ENCODE results near the gene PCDHB1. TPM values are rescaled to one million over a fixed set of nuclear protein-coding genes. Genes with fewer than 3 reads are reported as not detected.

PCDHB1 gene, protein sequence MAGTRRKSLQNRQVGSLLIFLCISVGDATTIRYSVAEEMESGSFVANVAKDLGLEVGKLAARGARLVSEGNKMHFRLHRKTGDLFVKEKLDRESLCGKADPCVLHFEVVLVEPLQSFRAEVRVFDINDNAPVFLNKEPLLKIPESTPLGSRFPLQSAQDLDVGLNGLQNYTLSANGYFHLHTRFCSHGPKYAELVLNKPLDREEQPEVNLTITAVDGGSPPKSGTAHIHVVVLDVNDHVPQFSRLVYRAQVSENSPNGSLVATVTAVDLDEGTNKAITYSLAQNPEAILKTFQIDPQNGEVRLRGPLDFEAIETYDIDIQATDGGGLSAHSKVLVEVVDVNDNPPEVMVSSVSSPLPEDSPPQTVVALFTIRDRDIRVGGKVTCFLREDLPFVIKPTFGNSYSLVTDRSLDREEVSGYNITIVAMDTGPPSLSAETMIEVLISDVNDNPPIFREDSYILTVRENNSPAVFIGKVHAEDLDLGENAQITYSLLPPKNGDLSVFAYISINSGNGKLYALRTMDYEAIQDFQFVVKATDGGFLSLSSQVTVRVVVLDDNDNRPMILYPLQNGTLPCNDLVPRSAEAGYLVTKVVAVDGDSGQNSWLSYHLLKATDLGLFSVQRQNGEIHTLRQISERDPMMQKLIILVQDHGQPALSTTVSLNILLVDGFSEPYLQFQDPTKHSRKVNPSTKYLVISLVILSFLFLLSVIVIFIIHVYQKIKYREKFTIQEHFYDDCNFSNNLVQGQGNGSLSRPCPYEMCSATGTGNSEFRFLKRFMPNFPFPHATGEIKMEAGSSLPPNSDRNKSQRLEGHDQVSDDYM
- not detected in 2 replicates for total RNA-seq (2014; rRNA removed; shearing (Covaris generic))

DNA sequence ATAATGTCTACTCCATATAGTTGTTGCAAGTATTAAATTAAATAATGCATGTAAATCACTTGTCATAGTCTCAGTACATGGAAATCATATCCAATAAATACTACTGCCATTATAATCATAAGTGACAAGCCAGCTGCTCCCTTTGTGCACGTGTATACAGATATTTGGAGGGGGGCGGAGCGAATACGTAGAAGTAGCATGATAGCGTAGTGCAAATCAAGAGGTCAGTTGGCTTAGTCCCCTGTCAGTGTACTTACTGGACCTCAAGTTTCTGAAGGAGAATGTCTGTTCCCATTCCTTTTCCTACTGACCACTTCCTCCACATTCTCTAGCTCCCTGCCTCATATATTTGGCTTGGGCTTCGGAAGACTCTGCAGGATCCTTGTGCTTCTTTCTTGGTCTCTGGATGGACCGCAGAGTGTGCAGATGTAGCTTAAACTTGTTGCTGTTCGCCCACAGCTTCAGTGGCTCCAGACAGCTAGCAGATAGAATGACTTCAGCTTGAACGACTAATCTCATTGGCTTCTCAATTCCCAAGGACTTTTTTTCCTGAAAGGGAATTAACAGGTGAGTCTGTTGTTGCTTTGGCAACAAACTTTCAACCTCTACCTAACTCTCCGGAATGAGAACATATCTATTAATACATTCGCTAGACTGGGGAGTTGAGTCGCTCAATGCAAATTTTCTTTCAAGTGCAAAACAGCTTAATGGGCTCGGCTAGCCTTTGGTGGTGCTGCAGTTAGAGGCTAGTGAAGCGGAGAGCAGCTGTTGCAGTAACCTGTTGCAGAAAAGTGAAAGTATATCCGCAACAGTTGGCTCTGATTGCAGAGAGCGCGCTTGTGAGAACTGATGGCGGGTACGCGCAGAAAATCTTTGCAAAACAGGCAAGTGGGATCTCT is at the start of gene PCDHB1:
TSS of gene PCDHB1 (plus strand) at position 753 of the 899 bp plus-strand sequence. CDS start at position 850, 97 bp downstream.
- no peak for DNase-seq
- no peaks in the 10 kb centered on the region for H3K36me3 ChIP-seq
- H3K27me3 ChIP-seq: 0 out of 2 replicates have a peak, but pooled peaks cover 5% of the 10 kb centered on the region
- no peak within 1 kb of the TSS for H3K27ac ChIP-seq
- no peak within 1 kb of the TSS for H3K4me3 ChIP-seq
- H3K4me1 ChIP-seq: no peaks in the 10 kb centered on the region
- no peaks in the 10 kb centered on the region for H3K9me3 ChIP-seq (replicated peaks)

DNA sequence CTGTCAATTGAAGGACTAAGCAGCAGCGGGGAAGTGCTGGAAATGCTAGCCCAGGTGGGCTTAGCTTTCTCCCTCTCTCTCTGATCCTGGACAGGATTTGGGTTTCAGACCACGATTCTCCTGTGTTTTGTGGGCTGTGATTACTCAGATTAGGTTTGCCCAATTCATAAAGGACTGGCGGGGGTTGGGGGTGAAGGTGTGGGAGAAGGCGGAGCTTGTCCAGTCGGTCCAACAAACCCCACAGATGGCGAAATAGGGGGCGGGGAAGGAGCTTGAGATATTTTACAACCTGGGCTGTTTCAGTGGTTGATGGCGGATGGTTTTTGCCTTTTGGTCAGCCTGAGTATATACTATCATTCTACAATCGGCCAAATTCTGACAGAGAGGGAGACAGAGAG is 49.7 kb upstream of the PCDHB1 start:
- Histone ChIP-seq H3K27me3 (no peaks in the 10 kb centered on the region; the same call in 1 of the 2 replicates), H3K4me3 (peak overlapping the region; percentile 47), H3K27ac (no peak overlapping the region), H3K36me3 (no peaks in the 10 kb centered on the region), H3K9me3 (replicated peaks) (no peaks in the 10 kb centered on the region), H3K4me1 (no peaks in the 10 kb centered on the region)
- peak; percentile 7 to 16 for DNase-seq

DNA sequence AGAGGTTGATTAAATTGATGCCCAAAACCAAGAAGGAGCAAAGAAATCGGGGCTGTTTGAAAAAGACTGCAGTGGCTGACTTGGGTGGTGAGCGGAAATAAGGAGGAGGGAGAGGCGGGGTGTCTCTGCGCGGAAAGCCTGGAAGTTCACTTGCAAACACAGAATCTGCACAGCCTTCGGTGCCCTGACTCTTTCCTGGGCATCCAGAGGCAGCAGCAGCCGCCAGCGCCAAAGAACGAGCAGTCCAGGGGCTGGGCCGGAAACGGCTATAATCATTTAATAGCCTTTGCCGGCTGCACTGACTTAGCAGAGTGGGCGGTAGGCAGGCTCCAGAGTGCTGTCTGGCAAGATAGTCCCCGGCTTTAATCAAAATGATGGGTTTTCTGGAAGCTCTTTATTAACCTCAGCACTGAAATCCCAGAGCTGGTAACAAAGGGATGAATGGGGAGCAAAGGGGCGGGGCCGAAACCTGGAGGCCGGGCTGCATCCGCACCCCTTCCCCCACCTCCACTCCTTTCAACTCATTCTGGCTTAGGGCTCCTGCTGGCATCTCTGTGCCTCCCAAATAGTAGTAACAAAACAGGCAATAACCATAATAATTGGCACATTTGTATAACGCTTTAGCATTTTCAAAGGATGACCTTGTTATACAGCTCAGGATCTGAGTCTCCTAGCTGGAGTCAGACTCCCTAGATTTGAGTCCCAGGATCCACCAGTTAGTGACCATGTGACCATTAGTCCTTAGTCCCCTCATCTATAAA is 49.1 kb upstream of the PCDHB1 start:
- H3K36me3 ChIP-seq: no peaks in the 10 kb centered on the region
- DNase-seq: peak; percentile 34 to 47
- H3K27me3 ChIP-seq: no peaks in the 10 kb centered on the region; the same call in 1 of the 2 replicates
- no peak overlapping the region for H3K27ac ChIP-seq
- H3K4me3 ChIP-seq: peak overlapping the region; percentile 47
- H3K9me3 ChIP-seq (replicated peaks): no peaks in the 10 kb centered on the region
- H3K4me1 ChIP-seq: no peaks in the 10 kb centered on the region

DNA sequence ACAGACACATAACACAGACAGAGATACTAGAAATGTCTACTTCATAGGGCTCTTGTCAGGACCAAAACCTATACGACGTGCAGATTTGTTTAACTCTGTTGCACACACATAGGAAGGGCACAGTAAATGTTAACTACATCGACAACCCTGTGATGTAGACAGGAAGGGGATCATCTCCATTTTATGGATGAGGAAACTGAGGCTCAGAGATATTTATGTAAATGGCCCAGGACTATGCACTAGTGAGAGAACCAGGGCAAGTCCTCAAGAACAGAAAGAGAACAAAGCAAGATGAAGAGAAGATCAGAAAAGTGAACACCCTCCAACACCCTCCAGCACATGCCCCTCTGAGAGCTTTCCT is 48.6 kb upstream of the PCDHB1 start:
- Histone ChIP-seq H3K27ac (no peak overlapping the region), H3K9me3 (replicated peaks) (no peaks in the 10 kb centered on the region), H3K4me3 (no peak overlapping the region), H3K4me1 (no peaks in the 10 kb centered on the region), H3K27me3 (no peaks in the 10 kb centered on the region; the same call in 1 of the 2 replicates), H3K36me3 (no peaks in the 10 kb centered on the region)
- no peak for DNase-seq

GRCh38 chr5:141003031-141003430 is 48.1 kb upstream of the PCDHB1 start:
- Histone ChIP-seq H3K36me3 (no peaks in the 10 kb centered on the region), H3K27ac (no peak overlapping the region), H3K4me3 (no peak overlapping the region), H3K9me3 (replicated peaks) (no peaks in the 10 kb centered on the region), H3K4me1 (no peaks in the 10 kb centered on the region), H3K27me3 (no peaks in the 10 kb centered on the region; the same call in 1 of the 2 replicates)
- DNase-seq: no peak

GRCh38 chr5:141003791-141004611 is 47.2 kb upstream of the PCDHB1 start:
- no peaks in the 10 kb centered on the region; the same call in 1 of the 2 replicates for H3K27me3 ChIP-seq
- no peak for DNase-seq
- H3K4me1 ChIP-seq: no peaks in the 10 kb centered on the region
- no peaks in the 10 kb centered on the region for H3K9me3 ChIP-seq (replicated peaks)
- no peak overlapping the region for H3K4me3 ChIP-seq
- H3K36me3 ChIP-seq: no peaks in the 10 kb centered on the region
- H3K27ac ChIP-seq: no peak overlapping the region

- H3K4me1 ChIP-seq: no peaks in the 10 kb centered on the region
- H3K27ac ChIP-seq: no peak overlapping the region
- no peak overlapping the region for H3K4me3 ChIP-seq
- no peaks in the 10 kb centered on the region for H3K36me3 ChIP-seq
- no peaks in the 10 kb centered on the region; the same call in 1 of the 2 replicates for H3K27me3 ChIP-seq
- no peak for DNase-seq
- no peaks in the 10 kb centered on the region for H3K9me3 ChIP-seq (replicated peaks)
Measured at GRCh38 chr5:141007791-141008190, 43.4 kb upstream of the PCDHB1 start.

DNA sequence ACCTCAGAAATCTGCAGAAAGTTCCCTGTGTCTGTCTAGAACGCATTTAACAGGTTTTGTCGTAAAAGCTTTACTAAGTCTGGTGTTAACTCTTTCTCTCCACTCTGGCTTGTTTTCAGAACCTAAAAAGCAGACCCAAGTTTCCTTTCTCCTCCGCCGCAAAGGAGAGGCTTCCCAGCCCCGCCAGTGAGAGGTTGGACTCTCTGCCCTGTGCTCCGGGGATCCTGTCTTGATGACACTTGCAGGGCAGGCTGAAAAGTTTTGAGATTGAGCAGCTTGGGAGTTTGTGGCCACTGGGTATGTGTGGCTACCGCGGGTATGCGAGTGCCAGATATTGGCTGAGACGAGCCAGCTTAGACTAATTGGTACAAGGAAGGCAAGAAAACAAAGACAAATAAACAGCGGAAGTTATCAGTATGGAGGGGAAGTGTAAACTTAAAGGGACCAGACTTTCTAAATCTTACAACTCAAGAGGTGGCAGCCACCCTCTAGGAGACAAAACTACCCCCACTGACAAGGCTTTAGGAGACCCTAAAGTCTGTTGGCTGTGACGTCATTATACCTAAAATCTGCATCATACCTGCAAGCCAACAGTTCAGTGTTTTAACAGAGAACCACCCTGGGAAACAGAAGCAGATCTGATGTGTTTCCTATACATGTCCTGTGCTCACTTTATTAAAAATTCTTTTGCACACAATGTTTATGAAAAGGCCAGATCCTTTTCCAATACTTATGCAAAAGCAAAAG is 41.0 kb upstream of the PCDHB1 start:
- H3K27ac ChIP-seq: no peak overlapping the region

GRCh38 chr5:141017943-141018342 is 33.2 kb upstream of the PCDHB1 start:
- Histone ChIP-seq H3K27me3 (no peaks in the 10 kb centered on the region), H3K27ac (no peak overlapping the region), H3K9me3 (replicated peaks) (no peaks in the 10 kb centered on the region), H3K4me3 (no peak overlapping the region), H3K36me3 (no peaks in the 10 kb centered on the region), H3K4me1 (no peaks in the 10 kb centered on the region)
- DNase-seq: no peak

More for the DNA sequence above, 41.0 kb upstream of the PCDHB1 start:
- no peak for DNase-seq
- no peaks in the 10 kb centered on the region for H3K9me3 ChIP-seq (replicated peaks)
- no peaks in the 10 kb centered on the region for H3K27me3 ChIP-seq
- H3K4me1 ChIP-seq: no peaks in the 10 kb centered on the region
- H3K4me3 ChIP-seq: no peak overlapping the region
- H3K36me3 ChIP-seq: no peaks in the 10 kb centered on the region

DNA sequence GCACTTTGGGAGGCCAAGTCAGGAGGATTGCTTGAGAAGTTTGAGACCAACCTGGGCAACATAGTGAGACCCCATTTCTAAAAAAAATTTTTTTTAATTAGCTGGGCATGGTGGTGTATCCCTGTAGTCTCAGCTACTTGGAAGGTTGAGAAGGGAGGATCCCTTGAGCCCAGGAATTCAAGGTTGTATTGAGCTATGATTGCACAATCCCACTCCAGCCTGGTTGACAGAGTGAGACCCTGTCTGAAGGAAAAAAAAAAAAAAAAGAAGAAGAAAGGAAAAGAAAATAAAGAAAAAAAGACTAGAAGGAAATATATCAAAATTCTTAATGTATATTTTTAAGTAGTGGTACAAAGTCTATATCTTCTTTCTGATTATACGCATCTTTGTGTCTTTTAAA is 28.8 kb upstream of the PCDHB1 start:
- Histone ChIP-seq H3K9me3 (replicated peaks) (no peaks in the 10 kb centered on the region), H3K27me3 (no peaks in the 10 kb centered on the region), H3K4me3 (no peak overlapping the region), H3K36me3 (no peaks in the 10 kb centered on the region), H3K4me1 (no peaks in the 10 kb centered on the region), H3K27ac (no peak overlapping the region)
- no peak for DNase-seq

- H3K9me3 ChIP-seq (replicated peaks): no peaks in the 10 kb centered on the region
- no peak for DNase-seq
- H3K27ac ChIP-seq: no peak overlapping the region
- H3K27me3 ChIP-seq: no peaks in the 10 kb centered on the region; the same call in 1 of the 2 replicates
- H3K36me3 ChIP-seq: no peaks in the 10 kb centered on the region
- no peak overlapping the region for H3K4me3 ChIP-seq
- no peaks in the 10 kb centered on the region for H3K4me1 ChIP-seq
Measured at GRCh38 chr5:141031006-141031405, 20.2 kb upstream of the PCDHB1 start.

GRCh38 chr5:141032626-141033025 is 18.5 kb upstream of the PCDHB1 start:
- Histone ChIP-seq H3K4me1 (no peaks in the 10 kb centered on the region), H3K27me3 (no peaks in the 10 kb centered on the region; the same call in 1 of the 2 replicates), H3K36me3 (no peaks in the 10 kb centered on the region), H3K9me3 (replicated peaks) (no peaks in the 10 kb centered on the region), H3K27ac (no peak overlapping the region), H3K4me3 (no peak overlapping the region)
- no peak for DNase-seq

- Histone ChIP-seq H3K27me3 (no peaks in the 10 kb centered on the region), H3K4me1 (no peaks in the 10 kb centered on the region), H3K36me3 (no peaks in the 10 kb centered on the region), H3K4me3 (no peak overlapping the region), H3K9me3 (replicated peaks) (no peaks in the 10 kb centered on the region), H3K27ac (no peak overlapping the region)
- no peak for DNase-seq
Measured at GRCh38 chr5:141039061-141039460, 12.1 kb upstream of the PCDHB1 start.
